ENCODE measurements around the gene IL23R.

The IL23R gene

GRCh38 chr1:67173988-67174387, 7.7 kb downstream of the IL23R start:
- peaks cover 16% of the 10 kb centered on the region for H3K4me1 ChIP-seq (ENCODE audit: low read length)
- H3K79me2 ChIP-seq (ENCODE audit: low read length), result no peaks in the 10 kb centered on the region
- no peak overlapping the region for H3K4me2 ChIP-seq (ENCODE audit: low read length)
- no peak overlapping the region for H3K4me3 ChIP-seq (ENCODE audit: low read length)
- H3K36me3 ChIP-seq (replicated peaks; ENCODE audit: low read depth, low read length), result no peaks in the 10 kb centered on the region
- no peak overlapping the region for H2AFZ ChIP-seq (ENCODE audit: low read depth, low read length)
- H3K9ac ChIP-seq (ENCODE audit: low read length), result no peak overlapping the region
- TF ChIP-seq, protein P1, sequence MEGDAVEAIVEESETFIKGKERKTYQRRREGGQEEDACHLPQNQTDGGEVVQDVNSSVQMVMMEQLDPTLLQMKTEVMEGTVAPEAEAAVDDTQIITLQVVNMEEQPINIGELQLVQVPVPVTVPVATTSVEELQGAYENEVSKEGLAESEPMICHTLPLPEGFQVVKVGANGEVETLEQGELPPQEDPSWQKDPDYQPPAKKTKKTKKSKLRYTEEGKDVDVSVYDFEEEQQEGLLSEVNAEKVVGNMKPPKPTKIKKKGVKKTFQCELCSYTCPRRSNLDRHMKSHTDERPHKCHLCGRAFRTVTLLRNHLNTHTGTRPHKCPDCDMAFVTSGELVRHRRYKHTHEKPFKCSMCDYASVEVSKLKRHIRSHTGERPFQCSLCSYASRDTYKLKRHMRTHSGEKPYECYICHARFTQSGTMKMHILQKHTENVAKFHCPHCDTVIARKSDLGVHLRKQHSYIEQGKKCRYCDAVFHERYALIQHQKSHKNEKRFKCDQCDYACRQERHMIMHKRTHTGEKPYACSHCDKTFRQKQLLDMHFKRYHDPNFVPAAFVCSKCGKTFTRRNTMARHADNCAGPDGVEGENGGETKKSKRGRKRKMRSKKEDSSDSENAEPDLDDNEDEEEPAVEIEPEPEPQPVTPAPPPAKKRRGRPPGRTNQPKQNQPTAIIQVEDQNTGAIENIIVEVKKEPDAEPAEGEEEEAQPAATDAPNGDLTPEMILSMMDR (IDR thresholded peaks at IDR 0.05; ENCODE audit: low read depth, low read length), result no peak
- TF ChIP-seq EZH2phosphoT487 (IDR thresholded peaks at IDR 0.05; ENCODE audit: low read depth), result no peak
- no peaks in the 10 kb centered on the region for H4K20me1 ChIP-seq (ENCODE audit: insufficient read depth, low read length)
- H3K27ac ChIP-seq (ENCODE audit: low read length), result no peak overlapping the region
- no peaks in the 10 kb centered on the region for H3K27me3 ChIP-seq (ENCODE audit: low read depth, low read length)
- H3K9me3 ChIP-seq (ENCODE audit: insufficient read depth, low read length), result no peaks in the 10 kb centered on the region

DNA sequence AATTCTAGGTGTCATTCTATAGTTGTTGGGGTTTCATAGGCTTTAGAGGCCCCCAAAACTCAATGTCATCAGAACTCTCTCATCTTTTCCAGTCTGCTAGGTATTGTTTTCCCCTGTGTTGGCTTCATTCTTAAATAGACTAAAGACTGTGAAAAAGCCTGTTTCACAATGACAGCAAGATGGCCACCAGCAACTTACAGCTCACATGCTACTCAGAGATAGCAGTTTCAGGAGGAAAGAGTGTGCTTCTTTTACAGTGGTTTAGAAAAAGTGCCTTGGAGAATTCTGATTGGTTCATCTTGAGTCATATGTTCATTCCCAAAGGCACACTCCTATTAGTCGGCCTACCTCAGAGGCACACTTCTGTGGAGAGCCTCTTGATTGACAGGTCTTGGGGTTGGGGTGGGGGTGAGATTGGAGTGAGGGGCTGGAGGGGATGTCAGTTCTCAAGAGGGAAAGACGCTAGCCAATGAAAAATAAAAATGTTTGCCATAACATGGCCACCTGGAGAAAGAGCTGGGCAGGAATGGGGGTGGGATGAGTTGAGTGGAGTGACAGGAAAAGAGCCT, 8.5 kb downstream of the IL23R start:
- Histone ChIP-seq H3K79me2 (ENCODE audit: low read length) (no peaks in the 10 kb centered on the region), H2AFZ (ENCODE audit: low read depth, low read length) (no peak overlapping the region), H3K4me2 (ENCODE audit: low read length) (no peak overlapping the region), H3K36me3 (replicated peaks; ENCODE audit: low read depth, low read length) (no peaks in the 10 kb centered on the region), H3K9ac (ENCODE audit: low read length) (no peak overlapping the region), H3K9me3 (ENCODE audit: insufficient read depth, low read length) (no peaks in the 10 kb centered on the region), H3K27ac (ENCODE audit: low read length) (no peak overlapping the region), H3K27me3 (ENCODE audit: low read depth, low read length) (no peaks in the 10 kb centered on the region), H3K4me3 (ENCODE audit: low read length) (no peak overlapping the region), H4K20me1 (ENCODE audit: insufficient read depth, low read length) (no peaks in the 10 kb centered on the region), H3K4me1 (ENCODE audit: low read length) (peaks cover 9% of the 10 kb centered on the region)
- TF ChIP-seq, protein P1 (IDR thresholded peaks at IDR 0.05; ENCODE audit: low read depth, low read length), result no peak

- no peak overlapping the region for H3K4me2 ChIP-seq (ENCODE audit: low read length)
- no peaks in the 10 kb centered on the region for H3K9me3 ChIP-seq (ENCODE audit: insufficient read depth, low read length)
- H4K20me1 ChIP-seq (ENCODE audit: insufficient read depth, low read length), result no peaks in the 10 kb centered on the region
- H3K4me3 ChIP-seq (ENCODE audit: low read length), result no peak overlapping the region
- H3K4me1 ChIP-seq (ENCODE audit: low read length), result peaks cover 9% of the 10 kb centered on the region
- H3K79me2 ChIP-seq (ENCODE audit: low read length), result no peaks in the 10 kb centered on the region
- H3K27ac ChIP-seq (ENCODE audit: low read length), result no peak overlapping the region
- H2AFZ ChIP-seq (ENCODE audit: low read depth, low read length), result no peak overlapping the region
- no peaks in the 10 kb centered on the region for H3K27me3 ChIP-seq (ENCODE audit: low read depth, low read length)
- no peaks in the 10 kb centered on the region for H3K36me3 ChIP-seq (replicated peaks; ENCODE audit: low read depth, low read length)
- H3K9ac ChIP-seq (ENCODE audit: low read length), result no peak overlapping the region
- TF ChIP-seq, protein P1 (IDR thresholded peaks at IDR 0.05; ENCODE audit: low read depth, low read length), result no peak
- no peak for TF ChIP-seq EZH2phosphoT487 (IDR thresholded peaks at IDR 0.05; ENCODE audit: low read depth)
Observed at GRCh38 chr1:67175530-67176087, 9.4 kb downstream of the IL23R start.

DNA sequence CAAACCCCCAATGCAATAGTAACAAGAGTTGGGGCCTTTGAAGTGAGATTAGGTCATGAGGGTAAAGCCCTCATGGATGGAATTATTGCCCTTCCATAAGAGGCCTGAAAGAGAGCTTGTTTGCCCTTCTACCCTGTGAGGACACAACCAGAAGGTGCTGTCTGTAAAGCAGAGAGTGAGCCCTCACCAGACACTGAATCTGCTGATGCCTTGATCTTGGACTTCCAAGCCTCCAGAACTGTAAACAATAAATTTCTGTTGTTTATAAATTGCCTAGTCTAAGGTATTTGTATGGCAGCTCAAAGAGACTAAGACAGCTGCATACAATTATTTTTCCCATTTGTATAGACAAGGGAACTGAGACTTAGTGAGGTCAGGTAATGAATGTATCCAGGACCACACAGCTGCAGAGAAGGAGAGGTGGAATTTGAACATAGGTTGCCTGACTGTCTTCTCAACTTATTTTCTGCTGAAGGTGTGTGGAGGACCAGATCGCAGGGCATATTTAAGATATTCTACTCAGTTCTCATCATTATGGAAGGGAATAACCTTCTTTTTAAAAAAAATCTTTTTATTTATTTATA, 18.7 kb downstream of the IL23R start:
- Histone ChIP-seq H3K9me3 (ENCODE audit: insufficient read depth, low read length) (no peaks in the 10 kb centered on the region), H3K4me3 (ENCODE audit: low read length) (no peak overlapping the region), H3K27me3 (ENCODE audit: low read depth, low read length) (no peaks in the 10 kb centered on the region), H3K36me3 (replicated peaks; ENCODE audit: low read depth, low read length) (no peaks in the 10 kb centered on the region), H3K4me1 (ENCODE audit: low read length) (peaks cover 6% of the 10 kb centered on the region; the same call in 1 of the 2 replicates), H3K27ac (ENCODE audit: low read length) (no peak overlapping the region), H3K79me2 (ENCODE audit: low read length) (no peaks in the 10 kb centered on the region), H4K20me1 (ENCODE audit: insufficient read depth, low read length) (no peaks in the 10 kb centered on the region), H3K4me2 (ENCODE audit: low read length) (no peak overlapping the region), H3K9ac (ENCODE audit: low read length) (no peak overlapping the region), H2AFZ (ENCODE audit: low read depth, low read length) (no peak overlapping the region)
- TF ChIP-seq, protein P1 (IDR thresholded peaks at IDR 0.05; ENCODE audit: low read depth, low read length), result no peak

All from OCI-LY3 (cell line).